Measurements from ENCODE around the gene PGC. TPM values are rescaled to one million over a fixed set of nuclear protein-coding genes. Genes with fewer than 3 reads are reported as not detected.

PGC gene
- total RNA-seq, 1 donor, result not detected

- DNase-seq (ENCODE audit: low read depth in 2 of 3, low spot score in 2 of 3), result no peak
These were observed 59.6 kb downstream of the PGC start for GRCh38 chr6:41687501-41688175.

Small RNA genes within 50 kb of the gene (small RNA-seq; reads per million reads assigned to genes)
- gene AL365205.2, result not detected
- not detected for gene AL365205.3

Other genes starting within 250 kb of the PGC start
- 3.0 TPM for gene FOXP4, start 201.0 kb downstream of the PGC start, total RNA-seq
- not detected for gene MDFI, start 108.9 kb downstream of the PGC start, total RNA-seq
- gene TFEB, start 11.8 kb downstream of the PGC start, total RNA-seq, result 18.9 TPM
- 8.9 TPM for gene FRS3, start 32.5 kb upstream of the PGC start, total RNA-seq
- 4.6 TPM for gene PRICKLE4, start 33.4 kb upstream of the PGC start, total RNA-seq
- gene TOMM6, start 40.3 kb upstream of the PGC start, total RNA-seq, result 74.3 TPM
- 6.2 TPM for gene USP49, start 148.0 kb upstream of the PGC start, total RNA-seq
- gene MED20, start 173.7 kb upstream of the PGC start, total RNA-seq, result 23.7 TPM
- 14.3 TPM for gene BYSL, start 174.1 kb upstream of the PGC start, total RNA-seq
- gene CCND3, start 194.4 kb upstream of the PGC start, total RNA-seq, result 141 TPM

Measured in hematopoietic multipotent progenitor cell (in vitro differentiated cells).